Esophagus (tissue), 2 donors: ENCODE data around the gene CRMP1. TPM values are rescaled to one million over a fixed set of nuclear protein-coding genes. Genes with fewer than 3 reads are reported as not detected.

Experiments
- H3K27ac ChIP-seq, 2 donors: one replicate each; pipeline ENCODE4 v1.5.1; 2013; ENCODE audit warnings: low read depth in 2 of 2, mild to moderate bottlenecking in 2 of 2, inconsistent platforms in 1 of 2, low read length in 1 of 2, moderate library complexity in 1 of 2
- H3K27me3 ChIP-seq, 2 donors: one replicate each; pipeline ENCODE4 v1.6.1; 2013; ENCODE audit warnings: low read length in 2 of 2, control low read depth in 1 of 2, mild to moderate bottlenecking in 1 of 2; ENCODE audit not compliant: insufficient read depth in 2 of 2, control insufficient read depth in 1 of 2
- H3K36me3 ChIP-seq, 2 donors: one replicate each; pipeline ENCODE4 v1.6.1; 2013; ENCODE audit warnings: low read length in 1 of 2; ENCODE audit not compliant: control insufficient read depth in 2 of 2, insufficient read depth in 2 of 2
- H3K4me1 ChIP-seq, 2 donors: one replicate each; pipeline ENCODE4 v1.6.1; 2013; ENCODE audit warnings: low read length in 1 of 2; ENCODE audit not compliant: control insufficient read depth in 2 of 2, insufficient read depth in 2 of 2
- H3K4me3 ChIP-seq, 2 donors: one replicate each; pipeline ENCODE4 v1.5.1; 2013; ENCODE audit warnings: low read length in 2 of 2, mild to moderate bottlenecking in 2 of 2, low read depth in 1 of 2, moderate library complexity in 1 of 2
- H3K9me3 ChIP-seq, 2 donors: one replicate each; pipeline ENCODE4 v1.6.1; 2013; ENCODE audit warnings: mild to moderate bottlenecking in 2 of 2, low read depth in 1 of 2, low read length in 1 of 2, moderate library complexity in 1 of 2; ENCODE audit not compliant: control insufficient read depth in 2 of 2, insufficient read depth in 1 of 2
- WGBS, 2 donors: extraction: QIAGEN DNeasy Blood & Tissue Kit; methylation state at CpG; one replicate each; pipeline ENCODE4 v1.1.7; 2013; 5-methylcytosine and 5-hydroxymethylcytosine counted together
- polyA plus RNA-seq, 2 donors: library from polyadenylated mRNA; stranded (reverse); fragments of 200-250 nt; gene quantifications; one replicate each; pipeline ENCODE4 v1.2.3, GENCODE V29; 2013
- donor health status: healthy with polysubstance abuse.
- donor health status: Bipolar disorder and iron deficiency.

CRMP1 gene
- polyA plus RNA-seq, 2 donors = 0.35 to 2.3 TPM

DNA sequence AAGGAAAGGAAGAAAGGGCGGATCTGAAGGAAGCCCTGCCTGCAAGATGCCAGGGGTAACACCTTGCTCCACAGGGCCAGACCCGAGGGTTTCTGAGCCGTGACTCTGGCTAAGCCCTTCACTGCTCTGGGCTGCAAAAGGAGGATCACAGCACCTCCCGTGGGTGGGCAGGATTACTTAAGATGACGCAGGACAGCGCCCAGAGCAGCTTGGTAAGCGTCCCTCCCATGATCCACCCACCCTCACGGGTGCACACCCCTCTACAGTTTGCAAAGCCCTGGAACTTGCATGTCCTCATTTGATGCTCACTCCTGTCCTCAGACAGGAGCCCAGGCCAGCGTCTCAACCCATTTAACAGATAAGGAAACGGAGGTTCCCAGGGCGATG lies 64.9 kb downstream of the CRMP1 start:
- no peaks in the 10 kb centered on the region for H3K9me3 ChIP-seq
- H3K27me3 ChIP-seq = no peaks in the 10 kb centered on the region
- H3K36me3 ChIP-seq = no peaks in the 10 kb centered on the region
- H3K4me3 ChIP-seq = no peak overlapping the region
- H3K27ac ChIP-seq = no peak overlapping the region
- no peaks in the 10 kb centered on the region for H3K4me1 ChIP-seq
- 84 to 85% methylated on average over 11 of the region's 11 CpGs for whole genome bisulfite sequencing, 2 donors

GRCh38 chr4:5827108-5828004 lies 65.5 kb downstream of the CRMP1 start:
- Histone ChIP-seq H3K9me3 (no peaks in the 10 kb centered on the region), H3K27me3 (no peaks in the 10 kb centered on the region), H3K36me3 (no peaks in the 10 kb centered on the region), H3K4me3 (no peak overlapping the region), H3K27ac (no peak overlapping the region), H3K4me1 (no peaks in the 10 kb centered on the region)
- WGBS, 2 donors = 71 to 75% methylated on average over 19 of the region's 19 CpGs

DNA sequence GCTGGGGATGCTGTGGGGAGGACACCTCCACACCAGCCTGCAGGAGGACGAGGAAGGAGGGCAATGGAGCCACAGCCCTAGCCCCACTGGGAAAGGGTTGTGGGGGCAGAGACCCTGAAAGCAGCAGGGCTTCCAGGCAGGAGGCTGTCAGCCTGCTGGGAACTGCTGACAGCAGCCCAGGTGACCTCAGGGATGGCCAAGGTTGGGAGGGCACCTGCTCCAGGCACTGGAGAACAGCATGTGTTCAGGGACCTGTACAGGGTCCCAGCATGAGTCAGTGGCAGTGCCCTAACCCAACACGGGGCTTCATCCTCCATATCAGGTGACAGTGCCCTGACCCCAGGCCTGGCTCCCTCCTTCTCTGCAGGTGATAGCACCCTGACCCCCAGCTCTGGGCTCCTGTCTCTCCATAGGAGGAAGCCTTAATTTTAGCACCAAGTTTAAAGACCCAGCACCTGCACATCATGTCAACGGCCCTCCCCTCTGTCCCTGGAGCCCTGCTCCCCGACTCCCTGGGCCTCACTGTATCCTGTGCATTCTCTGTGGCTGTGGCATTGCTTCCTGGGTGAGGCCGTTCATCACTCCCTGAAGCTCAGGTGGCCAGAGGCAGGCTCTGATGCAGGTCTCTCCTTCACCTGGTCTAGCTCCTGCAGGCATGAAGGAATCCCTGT lies 66.3 kb downstream of the CRMP1 start:
- Histone ChIP-seq H3K36me3 (no peaks in the 10 kb centered on the region), H3K9me3 (no peaks in the 10 kb centered on the region), H3K4me3 (no peak overlapping the region), H3K27me3 (no peaks in the 10 kb centered on the region), H3K4me1 (no peaks in the 10 kb centered on the region), H3K27ac (no peak overlapping the region)
- 58 to 65% methylated on average over 5 of the region's 5 CpGs for WGBS, 2 donors

DNA sequence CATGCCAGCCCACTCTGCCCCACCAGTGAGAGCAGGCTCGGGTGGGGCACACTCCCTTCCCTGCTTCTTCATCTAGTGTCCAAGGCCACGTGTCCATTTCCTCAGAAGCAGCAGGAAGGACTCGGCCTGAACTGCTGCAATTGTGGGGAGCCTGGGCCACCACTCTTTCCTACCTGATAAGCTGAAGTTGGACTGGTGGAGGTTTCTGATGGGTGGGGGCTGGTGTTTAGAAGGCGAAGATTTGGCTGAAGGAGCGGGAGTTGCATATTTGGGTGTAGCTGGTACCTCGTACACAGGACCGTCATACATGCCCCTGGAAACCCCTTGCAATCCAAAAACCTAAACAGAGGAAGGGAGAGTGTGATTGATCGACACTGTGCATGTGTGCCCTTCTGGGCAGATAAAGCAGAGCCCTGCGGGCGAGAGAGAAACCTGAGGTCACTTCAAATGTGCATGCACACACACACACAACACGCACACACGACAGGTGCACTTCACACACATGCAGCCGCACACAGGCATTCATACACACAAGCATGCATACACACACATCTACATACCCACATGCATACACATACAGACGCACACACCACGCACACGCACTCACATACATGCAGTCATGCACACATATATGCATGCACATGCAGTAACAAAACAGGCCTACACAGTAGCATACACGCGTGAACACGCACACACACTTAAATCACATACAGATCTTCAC lies 67.4 kb downstream of the CRMP1 start:
- H3K9me3 ChIP-seq = no peaks in the 10 kb centered on the region
- no peaks in the 10 kb centered on the region for H3K4me1 ChIP-seq
- WGBS, 2 donors = 84 to 92% methylated on average over 19 of the region's 19 CpGs
- H3K36me3 ChIP-seq = no peaks in the 10 kb centered on the region
- no peaks in the 10 kb centered on the region for H3K27me3 ChIP-seq
- no peak overlapping the region for H3K27ac ChIP-seq
- no peak overlapping the region for H3K4me3 ChIP-seq

- Histone ChIP-seq H3K27ac (no peak overlapping the region), H3K4me1 (no peaks in the 10 kb centered on the region), H3K36me3 (peaks cover 0 to 3% of the 10 kb centered on the region in 2 donors), H3K4me3 (no peak overlapping the region), H3K27me3 (no peaks in the 10 kb centered on the region), H3K9me3 (no peaks in the 10 kb centered on the region)
- 69 to 70% methylated on average over 6 of the region's 6 CpGs for WGBS, 2 donors
Observed at GRCh38 chr4:5824635-5825034, 68.3 kb downstream of the CRMP1 start.

DNA sequence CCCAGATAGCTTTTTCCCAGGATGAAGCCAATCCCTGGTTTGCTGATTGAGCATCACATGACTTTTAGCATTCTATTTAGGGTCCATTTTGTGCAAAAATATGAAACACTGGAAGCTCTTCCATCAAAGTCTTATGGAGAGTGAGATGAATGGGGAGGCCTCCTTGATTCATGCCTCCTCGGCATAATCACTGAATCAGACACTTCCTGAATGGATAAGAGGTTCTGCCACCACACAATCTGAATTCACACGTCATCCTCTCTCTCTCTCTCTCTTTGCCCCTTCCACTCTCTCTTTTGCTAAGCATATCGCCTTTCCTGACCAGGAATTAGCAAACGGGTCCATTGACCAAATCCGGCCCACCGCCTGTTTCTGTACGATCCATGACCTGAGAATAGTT lies 68.7 kb downstream of the CRMP1 start:
- no peak overlapping the region for H3K27ac ChIP-seq

GRCh38 chr4:5823542-5824211 lies 69.2 kb downstream of the CRMP1 start:
- Histone ChIP-seq H3K4me3 (no peak overlapping the region), H3K27me3 (no peaks in the 10 kb centered on the region)
- WGBS, 2 donors = 75 to 89% methylated on average over 10 of the region's 10 CpGs

More for the DNA sequence above, 68.7 kb downstream of the CRMP1 start:
- H3K36me3 ChIP-seq = peaks cover 0 to 3% of the 10 kb centered on the region in 2 donors
- no peak overlapping the region for H3K4me3 ChIP-seq
- 86 to 89% methylated on average over 7 of the region's 7 CpGs for WGBS, 2 donors
- no peaks in the 10 kb centered on the region for H3K27me3 ChIP-seq
- H3K4me1 ChIP-seq = no peaks in the 10 kb centered on the region
- H3K9me3 ChIP-seq = no peaks in the 10 kb centered on the region

DNA sequence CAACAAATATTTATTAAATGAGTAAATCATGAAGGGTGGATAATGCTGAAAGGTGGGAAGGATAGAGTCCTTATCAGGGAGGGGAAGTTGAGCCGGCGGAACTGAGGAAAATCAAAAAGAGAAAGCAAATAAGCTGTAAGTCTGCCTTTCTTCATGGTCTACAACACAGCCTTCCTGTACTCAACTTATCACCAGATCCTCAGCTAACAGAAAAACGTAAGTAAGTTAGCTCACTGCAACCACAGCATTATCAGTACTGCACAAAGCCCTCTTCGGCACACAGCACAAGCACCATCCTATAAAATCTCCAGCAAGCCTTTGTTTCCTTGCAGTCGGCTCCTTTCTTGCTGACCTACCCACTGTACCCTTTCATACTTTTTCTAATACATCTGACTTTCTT lies 70.3 kb downstream of the CRMP1 start:
- no peak overlapping the region for H3K4me3 ChIP-seq
- peaks cover 0 to 3% of the 10 kb centered on the region in 2 donors for H3K36me3 ChIP-seq
- no peak overlapping the region for H3K27ac ChIP-seq
- H3K4me1 ChIP-seq = no peaks in the 10 kb centered on the region
- H3K9me3 ChIP-seq = no peaks in the 10 kb centered on the region
- no peaks in the 10 kb centered on the region for H3K27me3 ChIP-seq
- WGBS, 2 donors = 74 to 75% methylated on average over 5 of the region's 5 CpGs

More at GRCh38 chr4:5823542-5824211, 69.2 kb downstream of the CRMP1 start:
- Histone ChIP-seq H3K4me1 (no peaks in the 10 kb centered on the region), H3K9me3 (no peaks in the 10 kb centered on the region), H3K36me3 (peaks cover 0 to 3% of the 10 kb centered on the region in 2 donors), H3K27ac (no peak overlapping the region)
